ENCODE measurements around the gene TRIP13. TPM values are rescaled to one million over a fixed set of nuclear protein-coding genes. Genes with fewer than 3 reads are reported as not detected.

TRIP13 gene
- polyA plus RNA-seq, 1 experiment, result 20.4 TPM

- Histone ChIP-seq H3K36me3 (ENCODE audit: control insufficient read depth, insufficient read depth, low read length) (peaks cover 8% of the 10 kb centered on the region), H3K27me3 (ENCODE audit: control insufficient read depth, insufficient read depth, low read length) (no peaks in the 10 kb centered on the region), H3K4me3 (ENCODE audit: low read depth, low read length) (no peak overlapping the region)
- CTCF ChIA-PET, result no interaction called here
- DNase-seq (ENCODE audit: low read depth), result no peak
- TF ChIP-seq CTCF (IDR thresholded peaks at IDR 0.05; ENCODE audit: insufficient read depth, low read depth, low read length), result no peak
- POLR2A ChIA-PET, result no interaction called here
Measured at GRCh38 chr5:909086-909485, 16.4 kb downstream of the TRIP13 start.

GRCh38 chr5:909994-910768, 17.5 kb downstream of the TRIP13 start:
- CTCF ChIA-PET, result no interaction called here
- Histone ChIP-seq H3K27me3 (ENCODE audit: control insufficient read depth, insufficient read depth, low read length) (no peaks in the 10 kb centered on the region), H3K36me3 (ENCODE audit: control insufficient read depth, insufficient read depth, low read length) (peaks cover 8% of the 10 kb centered on the region), H3K4me3 (ENCODE audit: low read depth, low read length) (no peak overlapping the region)
- no peak for DNase-seq (ENCODE audit: low read depth)
- TF ChIP-seq CTCF (IDR thresholded peaks at IDR 0.05; ENCODE audit: insufficient read depth, low read depth, low read length), result no peak
- POLR2A ChIA-PET, result no interaction called here

GRCh38 chr5:910769-911160, 18.1 kb downstream of the TRIP13 start:
- no peak for TF ChIP-seq CTCF (IDR thresholded peaks at IDR 0.05; ENCODE audit: insufficient read depth, low read depth, low read length)
- Histone ChIP-seq H3K27me3 (ENCODE audit: control insufficient read depth, insufficient read depth, low read length) (no peaks in the 10 kb centered on the region), H3K4me3 (ENCODE audit: low read depth, low read length) (no peak overlapping the region), H3K36me3 (ENCODE audit: control insufficient read depth, insufficient read depth, low read length) (peaks cover 9% of the 10 kb centered on the region)
- POLR2A ChIA-PET, result no interaction called here
- DNase-seq (ENCODE audit: low read depth), result no peak
- CTCF ChIA-PET, result interaction anchor here (1.2 kb wide), 1 partner anchor 24 kb away, joined by 3 read pairs; no protein-coding TSS in a partner anchor

GRCh38 chr5:911601-912000, 18.9 kb downstream of the TRIP13 start:
- no peak for TF ChIP-seq CTCF (IDR thresholded peaks at IDR 0.05; ENCODE audit: insufficient read depth, low read depth, low read length)
- no peaks in the 10 kb centered on the region for H3K27me3 ChIP-seq (ENCODE audit: control insufficient read depth, insufficient read depth, low read length)
- H3K36me3 ChIP-seq (ENCODE audit: control insufficient read depth, insufficient read depth, low read length), result peaks cover 11% of the 10 kb centered on the region
- ChIA-PET POLR2A (no interaction called here), CTCF (interaction anchor here (1.2 to 3.4 kb wide), 2 partner anchors 8 to 23 kb away, joined by 3 to 18 read pairs; no protein-coding TSS in a partner anchor)
- no peak overlapping the region for H3K4me3 ChIP-seq (ENCODE audit: low read depth, low read length)
- DNase-seq (ENCODE audit: low read depth), result no peak

GRCh38 chr5:912280-913091, 19.8 kb downstream of the TRIP13 start:
- Histone ChIP-seq H3K27me3 (ENCODE audit: control insufficient read depth, insufficient read depth, low read length) (no peaks in the 10 kb centered on the region), H3K4me3 (ENCODE audit: low read depth, low read length) (no peak overlapping the region), H3K36me3 (ENCODE audit: control insufficient read depth, insufficient read depth, low read length) (peaks cover 8% of the 10 kb centered on the region)
- DNase-seq (ENCODE audit: low read depth), result peak; percentile 41
- ChIA-PET POLR2A (no interaction called here), CTCF (interaction anchor here (1.0 to 3.4 kb wide), 3 partner anchors 9 to 18 kb away, joined by 3 to 18 read pairs (median 5); no protein-coding TSS in a partner anchor)
- no peak for TF ChIP-seq CTCF (IDR thresholded peaks at IDR 0.05; ENCODE audit: insufficient read depth, low read depth, low read length)
